Gastroesophageal sphincter (tissue), 4 donors: ENCODE results near the gene P3R3URF. TPM values are rescaled to one million over a fixed set of nuclear protein-coding genes. Genes with fewer than 3 reads are reported as not detected.

Experiments
- ATAC-seq: fragments of 150-250 bp; one replicate; pipeline ENCODE4 v1.9.1; 2016; ENCODE audit warnings: mild to moderate bottlenecking, moderate library complexity
- H3K27ac ChIP-seq, 4 donors: fragments of 200-600 bp; sonication (generic) in 3 of 4; 1 replicate in 3 of 4; 2 replicates in 1 of 4; pipeline ENCODE4 v1.5.1; 2016 to 2019
- H3K27me3 ChIP-seq: fragments of 200-600 bp; sonication (generic); one replicate; pipeline ENCODE4 v1.5.1; 2019
- H3K36me3 ChIP-seq, 2 donors: fragments of 200-600 bp; sonication (generic); one replicate each; pipeline ENCODE4 v1.5.1; 2019; ENCODE audit warnings: control low read depth in 1 of 2
- H3K4me1 ChIP-seq, 3 donors: fragments of 200-600 bp; sonication (generic); 1 replicate in 2 of 3; 2 replicates in 1 of 3; pipeline ENCODE4 v1.5.1; 2016 to 2019; ENCODE audit warnings: control low read depth in 2 of 3
- H3K4me3 ChIP-seq, 2 donors: fragments of 200-600 bp; sonication (generic); one replicate each; pipeline ENCODE4 v1.5.1; 2019; ENCODE audit warnings: mild to moderate bottlenecking in 1 of 2, moderate library complexity in 1 of 2
- H3K9me3 ChIP-seq, 3 donors: fragments of 200-600 bp; sonication (generic); one replicate each; pipeline ENCODE4 v1.5.1; 2017 to 2019; ENCODE audit warnings: control low read depth in 2 of 3
- EP300 ChIP-seq: sonication (generic); formaldehyde crosslinking; IDR thresholded peaks from one replicate; pipeline ENCODE4 v1.6.1; 2017; ENCODE audit warnings: antibody characterized with exemption, mild to moderate bottlenecking
- POLR2A ChIP-seq, 2 donors: fragments of 450-650 bp; IDR thresholded peaks; one replicate each; pipeline ENCODE4 v1.6.1; 2017; ENCODE audit warnings: antibody characterized with exemption in 2 of 2, mild to moderate bottlenecking in 2 of 2, moderate library complexity in 1 of 2
- POLR2AphosphoS5 ChIP-seq: sonication (generic); formaldehyde crosslinking; IDR thresholded peaks from one replicate; pipeline ENCODE4 v1.6.1; 2017; ENCODE audit warnings: antibody characterized with exemption
- WGBS, 2 donors: methylation state at CpG; one replicate each; pipeline ENCODE4 v1.1.5; 2018; ENCODE audit warnings: low coverage in 1 of 2; 5-methylcytosine and 5-hydroxymethylcytosine counted together
- total RNA-seq, 4 donors: library from RNA; depleted of rRNA; stranded (reverse); fragments of >200 nt; gene quantifications; one replicate each; pipeline ENCODE4 v1.1.0, GENCODE V29; 2016
- TF ChIP-seq, protein P1 (sequence below), 4 experiments: fragments of 200-600 bp in 2 of 4; fragments of 450-650 bp in 2 of 4; sonication (generic) in 1 of 4; IDR thresholded peaks; one replicate each; pipeline ENCODE4 v1.5.1; 2017 to 2019; ENCODE audit warnings: antibody characterized with exemption in 4 of 4, mild to moderate bottlenecking in 2 of 4, moderate library complexity in 2 of 4

The P3R3URF gene
- total RNA-seq, 4 donors from 2014 or later = not detected

DNA sequence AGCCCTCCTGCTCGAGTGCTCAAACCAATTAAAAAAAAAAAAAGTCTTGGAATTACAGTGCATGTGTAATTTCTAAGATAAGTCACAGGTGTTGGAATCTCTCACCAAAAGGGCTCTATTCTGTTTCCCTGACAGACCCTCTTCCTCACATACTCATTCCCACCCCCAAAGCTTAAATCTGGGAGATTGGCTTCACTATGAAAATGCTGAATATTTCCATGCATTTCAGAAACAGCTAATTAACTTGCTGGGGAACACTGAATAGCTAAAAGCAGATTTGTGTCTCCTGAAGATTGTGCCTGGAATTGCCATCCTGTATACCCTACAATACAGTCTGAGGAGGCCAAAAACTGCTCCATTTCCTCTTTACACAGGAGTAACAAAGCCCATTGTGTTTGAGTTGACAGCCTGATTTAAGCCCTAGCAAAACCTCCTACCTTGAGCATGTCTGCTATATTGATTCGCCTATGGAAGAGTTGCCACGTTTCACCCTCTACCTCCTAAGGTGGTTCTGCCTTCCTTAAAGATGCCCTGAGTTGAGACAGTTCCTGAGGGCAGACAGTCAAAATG, 42.4 kb downstream of the P3R3URF start:
- TF ChIP-seq EP300 = no peak
- Histone ChIP-seq H3K9me3 (no peaks in the 10 kb centered on the region), H3K36me3 (no peaks in the 10 kb centered on the region), H3K27ac (peak overlapping the region; percentile 74 to 97 (median 94)), H3K4me3 (peak overlapping the region; percentile 40 to 68), H3K27me3 (no peaks in the 10 kb centered on the region), H3K4me1 (peaks cover 0 to 70% (median 7%) of the 10 kb centered on the region in 3 donors)
- no peak for ATAC-seq
- 13 to 48% methylated on average over 1 to 3 of the region's 3 CpGs for WGBS, 2 donors

DNA sequence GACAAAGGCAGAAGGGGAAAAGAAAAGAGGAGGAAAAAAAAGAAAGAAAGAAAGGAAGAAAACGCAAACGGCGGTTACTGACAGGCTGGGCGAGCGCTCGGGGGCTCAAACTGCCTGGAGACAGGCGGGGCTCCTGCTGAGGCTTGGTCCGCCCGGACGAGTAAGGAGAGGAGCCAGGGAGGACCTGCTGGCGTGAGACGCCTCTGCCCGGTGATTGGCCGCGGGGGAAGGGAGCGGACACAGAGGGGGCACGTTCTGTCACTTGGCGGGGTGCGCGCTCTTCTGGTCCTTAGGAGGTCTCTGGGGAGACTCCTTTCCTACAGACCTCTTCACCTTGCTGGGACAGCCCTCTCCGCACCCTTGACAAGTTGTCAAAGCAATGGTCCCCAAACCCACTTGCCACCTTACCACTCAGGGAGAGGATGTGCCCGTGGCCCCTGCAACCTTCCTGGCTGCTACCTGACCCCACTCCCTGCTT, 43.1 kb downstream of the P3R3URF start:
- TF ChIP-seq EP300 = no peak
- TF ChIP-seq POLR2A (IDR thresholded peaks at IDR 0.05) = no peak
- TF ChIP-seq, protein P1, sequence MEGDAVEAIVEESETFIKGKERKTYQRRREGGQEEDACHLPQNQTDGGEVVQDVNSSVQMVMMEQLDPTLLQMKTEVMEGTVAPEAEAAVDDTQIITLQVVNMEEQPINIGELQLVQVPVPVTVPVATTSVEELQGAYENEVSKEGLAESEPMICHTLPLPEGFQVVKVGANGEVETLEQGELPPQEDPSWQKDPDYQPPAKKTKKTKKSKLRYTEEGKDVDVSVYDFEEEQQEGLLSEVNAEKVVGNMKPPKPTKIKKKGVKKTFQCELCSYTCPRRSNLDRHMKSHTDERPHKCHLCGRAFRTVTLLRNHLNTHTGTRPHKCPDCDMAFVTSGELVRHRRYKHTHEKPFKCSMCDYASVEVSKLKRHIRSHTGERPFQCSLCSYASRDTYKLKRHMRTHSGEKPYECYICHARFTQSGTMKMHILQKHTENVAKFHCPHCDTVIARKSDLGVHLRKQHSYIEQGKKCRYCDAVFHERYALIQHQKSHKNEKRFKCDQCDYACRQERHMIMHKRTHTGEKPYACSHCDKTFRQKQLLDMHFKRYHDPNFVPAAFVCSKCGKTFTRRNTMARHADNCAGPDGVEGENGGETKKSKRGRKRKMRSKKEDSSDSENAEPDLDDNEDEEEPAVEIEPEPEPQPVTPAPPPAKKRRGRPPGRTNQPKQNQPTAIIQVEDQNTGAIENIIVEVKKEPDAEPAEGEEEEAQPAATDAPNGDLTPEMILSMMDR (IDR thresholded peaks at IDR 0.05) = no peak
- no peak for TF ChIP-seq POLR2AphosphoS5
- Histone ChIP-seq H3K27ac (peak overlapping the region; percentile 74 to 97 (median 94)), H3K4me1 (peaks cover 0 to 76% (median 7%) of the 10 kb centered on the region in 3 donors), H3K9me3 (no peaks in the 10 kb centered on the region), H3K27me3 (no peaks in the 10 kb centered on the region), H3K36me3 (no peaks in the 10 kb centered on the region), H3K4me3 (peak overlapping the region; percentile 40 to 68)
- 0% methylated on average over 5 to 19 of the region's 22 CpGs for WGBS, 2 donors
- ATAC-seq = peak; percentile 61

DNA sequence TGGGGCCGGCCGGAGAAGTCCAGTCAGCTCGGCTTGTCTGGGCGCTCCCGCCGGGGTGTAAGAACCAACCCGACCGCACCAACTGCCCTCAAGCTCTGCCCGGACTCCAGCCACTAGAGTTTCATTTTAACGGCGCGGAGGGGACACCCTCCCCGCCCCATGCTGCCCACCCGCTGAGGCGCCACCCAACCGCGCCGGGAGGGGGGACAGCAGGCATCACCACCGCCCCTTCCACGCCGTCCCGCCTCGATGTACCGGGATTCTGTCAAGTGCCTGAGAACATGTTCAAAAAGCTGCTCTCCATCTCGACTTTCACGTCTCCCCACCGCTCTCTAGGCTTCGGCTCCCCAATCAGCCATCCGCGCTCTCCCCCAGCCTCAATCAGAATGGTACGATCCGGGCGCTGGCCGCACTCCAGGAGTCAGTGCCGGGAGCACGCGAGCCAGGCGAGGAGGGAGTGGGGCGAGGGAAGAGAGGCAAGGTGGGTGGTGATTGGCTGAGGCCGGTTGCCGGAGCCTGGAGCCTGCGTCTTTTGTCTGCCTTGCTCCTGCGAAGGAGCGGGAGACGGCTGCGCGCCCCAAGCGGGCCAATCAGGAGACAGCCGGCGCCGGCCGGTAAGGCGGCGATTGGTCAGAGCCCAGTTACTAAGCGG, 43.6 kb downstream of the P3R3URF start, which contains the start of gene PIK3R3:
Gene PIK3R3, minus strand, starts transcription at position 101 of the 652 bp plus-strand sequence. CDS start 677 bp downstream, outside the sequence.
- Histone ChIP-seq H3K9me3 (no peaks in the 10 kb centered on the region), H3K27me3 (no peaks in the 10 kb centered on the region), H3K27ac (peak within 1 kb of the TSS; percentile 74 to 97 (median 94)), H3K4me1 (peaks cover 0 to 76% (median 7%) of the 10 kb centered on the region in 3 donors), H3K4me3 (peak within 1 kb of the TSS; percentile 68 to 94), H3K36me3 (no peaks in the 10 kb centered on the region)
- peak; percentile 99 for ATAC-seq
- TF ChIP-seq POLR2A (IDR thresholded peaks at IDR 0.05) (peak; percentile 98), POLR2AphosphoS5 (peak; percentile 96), EP300 (no peak)
- TF ChIP-seq, protein P1 (IDR thresholded peaks at IDR 0.05) = peak in 2 of 4 experiments; percentile 29 to 30
- 0 to 1% methylated on average over 2 to 28 of the region's 55 CpGs for WGBS, 2 donors

DNA sequence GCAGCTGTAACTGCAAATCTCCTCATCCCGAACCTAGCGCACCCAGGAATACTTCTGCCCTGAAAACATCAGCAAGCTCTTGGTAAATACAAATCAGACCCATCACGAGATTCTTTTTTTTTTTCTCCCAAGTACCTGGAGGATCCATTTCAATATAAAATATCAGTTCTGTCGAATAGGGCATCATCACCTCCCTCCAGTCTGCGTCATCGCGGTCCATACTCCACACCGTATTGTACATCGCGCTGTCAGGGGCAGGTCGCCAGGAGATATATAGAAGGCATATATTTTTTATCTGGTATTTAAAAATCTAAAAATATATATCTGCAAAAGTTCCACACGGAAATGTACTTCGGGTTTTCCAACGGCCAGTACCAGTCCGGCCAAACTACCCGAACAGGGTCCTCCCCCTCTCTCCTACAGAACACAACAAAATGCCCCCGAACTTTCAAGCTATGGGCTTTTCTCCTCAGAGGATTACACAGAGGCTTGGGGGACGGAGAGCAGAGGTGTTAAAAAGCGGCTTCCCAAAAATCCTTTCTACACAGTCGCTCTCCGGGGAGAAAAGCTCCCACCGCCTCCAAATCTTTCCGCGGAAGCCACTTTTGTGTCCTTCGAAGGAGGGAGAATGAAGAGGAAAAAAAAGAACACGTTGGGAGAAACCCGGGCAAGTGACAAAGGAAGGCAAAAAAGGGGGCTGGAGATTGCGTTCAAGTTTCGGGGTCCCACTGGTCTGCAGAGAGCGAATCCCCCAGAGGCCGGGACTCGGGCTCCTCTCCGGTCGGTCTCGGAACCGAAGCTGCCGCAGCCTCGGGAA, 44.4 kb downstream of the P3R3URF start:
- no peaks in the 10 kb centered on the region for H3K27me3 ChIP-seq
- 1% methylated on average over 18 to 29 of the region's 38 CpGs for WGBS, 2 donors
- TF ChIP-seq POLR2A (IDR thresholded peaks at IDR 0.05) (no peak), POLR2AphosphoS5 (no peak), EP300 (no peak)
- TF ChIP-seq, protein P1 (IDR thresholded peaks at IDR 0.05) = no peak
- no peaks in the 10 kb centered on the region for H3K9me3 ChIP-seq
- peak overlapping the region; percentile 68 to 94 for H3K4me3 ChIP-seq
- peak overlapping the region; percentile 67 to 97 (median 94) for H3K27ac ChIP-seq
- H3K36me3 ChIP-seq = no peaks in the 10 kb centered on the region
- no peak for ATAC-seq
- H3K4me1 ChIP-seq = peaks cover 0 to 72% (median 7%) of the 10 kb centered on the region in 3 donors

DNA sequence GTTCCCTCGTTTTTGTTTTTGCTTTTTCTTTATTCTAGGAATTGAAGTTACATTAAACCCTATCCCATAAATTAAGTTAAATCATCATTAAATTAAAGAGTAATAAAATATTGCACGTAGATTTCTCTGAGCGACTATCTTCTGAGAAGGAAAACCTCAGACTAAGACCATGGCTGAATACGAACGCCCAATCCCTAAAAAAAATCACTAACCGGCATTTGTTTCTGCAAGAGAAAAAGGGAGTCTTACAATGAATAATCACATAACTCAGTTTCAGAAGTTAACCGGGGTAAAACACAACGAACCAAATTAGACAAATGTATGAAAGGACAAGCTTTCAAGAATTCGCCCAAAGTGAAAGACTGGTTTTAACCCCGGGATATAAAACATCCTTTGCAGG, 45.2 kb downstream of the P3R3URF start:
- Histone ChIP-seq H3K9me3 (no peaks in the 10 kb centered on the region), H3K36me3 (no peaks in the 10 kb centered on the region), H3K4me1 (peaks cover 0 to 67% (median 7%) of the 10 kb centered on the region in 3 donors), H3K27ac (peak overlapping the region; percentile 30 to 97 (median 82)), H3K4me3 (peak overlapping the region; percentile 68 to 94), H3K27me3 (no peaks in the 10 kb centered on the region)
- TF ChIP-seq, protein P1 (IDR thresholded peaks at IDR 0.05) = no peak
- TF ChIP-seq POLR2A (IDR thresholded peaks at IDR 0.05) (no peak), EP300 (no peak), POLR2AphosphoS5 (no peak)
- WGBS, 2 donors = 0% methylated on average over 10 of the region's 10 CpGs
- no peak for ATAC-seq
